ENCODE measurements around the gene PPP2R2B. TPM values are rescaled to one million over a fixed set of nuclear protein-coding genes. Genes with fewer than 3 reads are reported as not detected.

The PPP2R2B gene
- polyA plus RNA-seq, 1 donor (not counting 4 experiments of a cell fraction or from before 2014, with no cell fraction given) = 0.33 TPM

GRCh38 chr5:146721073-146721815 is 157.3 kb downstream of the PPP2R2B start:
- no peak for FAIRE-seq
- Histone ChIP-seq H3K4me1 (ENCODE audit: control insufficient read depth, extremely low read depth, insufficient read depth, low read length) (peaks cover 12% of the 10 kb centered on the region), H4K20me1 (ENCODE audit: control insufficient read depth, extremely low read depth, insufficient read depth, low read length) (no peaks in the 10 kb centered on the region), H3K9me1 (ENCODE audit: control insufficient read depth, extremely low read depth, insufficient read depth, low read length) (no peaks in the 10 kb centered on the region), H3K4me2 (ENCODE audit: control insufficient read depth, extremely low read depth, insufficient read depth, low read depth, low read length) (no peak overlapping the region), H3K27ac (ENCODE audit: control insufficient read depth, insufficient read depth, low read length) (no peak overlapping the region), H3K4me3 (ENCODE audit: control insufficient read depth in 2 of 3, extremely low read depth in 1 of 3, insufficient read depth in 2 of 3, low read depth in 1 of 3, low read length in 3 of 3) (no peak overlapping the region), H3K9me3 (ENCODE audit: control insufficient read depth, low read depth, low read length) (no peaks in the 10 kb centered on the region), H3K79me2 (ENCODE audit: control insufficient read depth, insufficient read depth, low read length) (no peaks in the 10 kb centered on the region), H3K27me3 (ENCODE audit: control insufficient read depth, extremely low read depth, insufficient read depth, low read length) (no peaks in the 10 kb centered on the region), H3K9ac (ENCODE audit: control insufficient read depth, extremely low read depth, insufficient read depth, low read length) (no peak overlapping the region), H2AFZ (ENCODE audit: control insufficient read depth, low read length) (no peak overlapping the region), H3K36me3 (ENCODE audit: control insufficient read depth in 2 of 2, extremely low read depth in 1 of 2, insufficient read depth in 2 of 2, low read length in 2 of 2) (no peaks in the 10 kb centered on the region)
- DNase-seq (ENCODE audit: low read depth, low spot score) = no peak
- TF ChIP-seq EZH2 (IDR thresholded peaks at IDR 0.05; ENCODE audit: low read length) (no peak), CTCF (optimal IDR thresholded peaks at IDR 0.05 in 1 of 3, IDR thresholded peaks at IDR 0.05 in 1 of 3, conservative IDR thresholded peaks at IDR 0.05 in 1 of 3; ENCODE audit: extremely low read depth in 1 of 3, insufficient read depth in 2 of 3, low read length in 3 of 3) (no peak)
- dilution Hi-C loops (cut with MboI; ENCODE audit: extremely low pct_ligation_motif_present, low sequenced_read_pairs) = no loop called here

- no peak for TF ChIP-seq CTCF (optimal IDR thresholded peaks at IDR 0.05 in 1 of 3, IDR thresholded peaks at IDR 0.05 in 1 of 3, conservative IDR thresholded peaks at IDR 0.05 in 1 of 3; ENCODE audit: extremely low read depth in 1 of 3, insufficient read depth in 2 of 3, low read length in 3 of 3)
- H3K4me3 ChIP-seq (ENCODE audit: control insufficient read depth in 2 of 3, extremely low read depth in 1 of 3, insufficient read depth in 2 of 3, low read depth in 1 of 3, low read length in 3 of 3) = no peak overlapping the region
- no peak overlapping the region for H3K4me2 ChIP-seq (ENCODE audit: control insufficient read depth, extremely low read depth, insufficient read depth, low read depth, low read length)
- no peaks in the 10 kb centered on the region for H3K9me1 ChIP-seq (ENCODE audit: control insufficient read depth, extremely low read depth, insufficient read depth, low read length)
- dilution Hi-C loops (cut with MboI; ENCODE audit: extremely low pct_ligation_motif_present, low sequenced_read_pairs) = no loop called here
- no peak overlapping the region for H2AFZ ChIP-seq (ENCODE audit: control insufficient read depth, low read length)
- H3K9ac ChIP-seq (ENCODE audit: control insufficient read depth, extremely low read depth, insufficient read depth, low read length) = no peak overlapping the region
- no peaks in the 10 kb centered on the region for H3K79me2 ChIP-seq (ENCODE audit: control insufficient read depth, insufficient read depth, low read length)
- H3K27ac ChIP-seq (ENCODE audit: control insufficient read depth, insufficient read depth, low read length) = no peak overlapping the region
- no peaks in the 10 kb centered on the region for H3K27me3 ChIP-seq (ENCODE audit: control insufficient read depth, extremely low read depth, insufficient read depth, low read length)
- peaks cover 12% of the 10 kb centered on the region for H3K4me1 ChIP-seq (ENCODE audit: control insufficient read depth, extremely low read depth, insufficient read depth, low read length)
- no peaks in the 10 kb centered on the region for H4K20me1 ChIP-seq (ENCODE audit: control insufficient read depth, extremely low read depth, insufficient read depth, low read length)
- no peak for FAIRE-seq
- no peaks in the 10 kb centered on the region for H3K9me3 ChIP-seq (ENCODE audit: control insufficient read depth, low read depth, low read length)
- no peak for DNase-seq (ENCODE audit: low read depth, low spot score)
- no peaks in the 10 kb centered on the region for H3K36me3 ChIP-seq (ENCODE audit: control insufficient read depth in 2 of 2, extremely low read depth in 1 of 2, insufficient read depth in 2 of 2, low read length in 2 of 2)
These were observed 158.4 kb downstream of the PPP2R2B start for GRCh38 chr5:146720107-146720506.
